Osteoblast (primary cell): ENCODE measurements around the gene GAPDH. TPM values are rescaled to one million over a fixed set of nuclear protein-coding genes. Genes with fewer than 3 reads are reported as not detected.
"Not testable (repeated sequence)": the region's sequence is repeated elsewhere in the genome, so short reads cannot be mapped to it uniquely, and the experiment has no call there.

Source experiments
- DNase-seq: peaks from one replicate; pipeline ENCODE4 v3.0.0; 2011; ENCODE audit warnings: low spot score, mixed read lengths; ENCODE audit not compliant: insufficient read length; ENCODE audit errors: missing footprints
- H2AFZ ChIP-seq: 2 replicates; pipeline ENCODE4 v1.6.0; 2011; ENCODE audit warnings: mild to moderate bottlenecking, low read length
- H3K27ac ChIP-seq: 2 replicates; pipeline ENCODE4 v1.5.1; 2011; ENCODE audit warnings: mild to moderate bottlenecking, low read depth, low read length, moderate library complexity
- H3K27me3 ChIP-seq: 2 replicates; pipeline ENCODE4 v1.6.0; 2012; ENCODE audit warnings: mild to moderate bottlenecking, control low read depth, inconsistent platforms, low read length, moderate library complexity; ENCODE audit not compliant: insufficient read depth
- H3K36me3 ChIP-seq: 2 replicates; pipeline ENCODE4 v1.5.1; 2011; ENCODE audit warnings: mild to moderate bottlenecking, low read length, control low read depth, moderate library complexity; ENCODE audit not compliant: insufficient read depth
- H3K4me1 ChIP-seq: 2 replicates; pipeline ENCODE4 v1.5.1; 2011; ENCODE audit warnings: mild to moderate bottlenecking, low read length, control low read depth, moderate library complexity; ENCODE audit not compliant: insufficient read depth
- H3K4me2 ChIP-seq: 2 replicates; pipeline ENCODE4 v1.6.0; 2011; ENCODE audit warnings: mild to moderate bottlenecking, low read length; ENCODE audit not compliant: insufficient read depth
- H3K4me3 ChIP-seq: fragments of 200-600 bp; sonication (generic); 3 replicates; pipeline ENCODE4 v1.5.1; 2012; ENCODE audit warnings: mild to moderate bottlenecking, low read length, inconsistent platforms; ENCODE audit not compliant: insufficient read depth
- H3K79me2 ChIP-seq: 2 replicates; pipeline ENCODE4 v1.6.0; 2012; ENCODE audit warnings: mild to moderate bottlenecking, low read length, control low read depth, inconsistent platforms; ENCODE audit not compliant: insufficient read depth
- H3K9me3 ChIP-seq: 2 replicates; pipeline ENCODE4 v1.5.1; 2011; ENCODE audit warnings: low read depth, low read length, control low read depth
- H4K20me1 ChIP-seq: 2 replicates; pipeline ENCODE4 v1.6.0; 2012; ENCODE audit warnings: mild to moderate bottlenecking, low read length, control low read depth; ENCODE audit not compliant: insufficient read depth
- total RNA-seq: library from RNA; depleted of rRNA; stranded (reverse); fragments of >200 nt; gene quantifications from 2 replicates; pipeline ENCODE4 v1.2.3, GENCODE V29; 2012
- TF ChIP-seq, protein P1 (sequence below): IDR thresholded peaks from 2 replicates; pipeline ENCODE4 v1.5.1; 2011; ENCODE audit warnings: mild to moderate bottlenecking, low read depth, low read length, moderate library complexity; ENCODE audit errors: extremely low read depth

GAPDH gene
- total RNA-seq, result 4,846 and 5,173 TPM in 2 replicates

DNA sequence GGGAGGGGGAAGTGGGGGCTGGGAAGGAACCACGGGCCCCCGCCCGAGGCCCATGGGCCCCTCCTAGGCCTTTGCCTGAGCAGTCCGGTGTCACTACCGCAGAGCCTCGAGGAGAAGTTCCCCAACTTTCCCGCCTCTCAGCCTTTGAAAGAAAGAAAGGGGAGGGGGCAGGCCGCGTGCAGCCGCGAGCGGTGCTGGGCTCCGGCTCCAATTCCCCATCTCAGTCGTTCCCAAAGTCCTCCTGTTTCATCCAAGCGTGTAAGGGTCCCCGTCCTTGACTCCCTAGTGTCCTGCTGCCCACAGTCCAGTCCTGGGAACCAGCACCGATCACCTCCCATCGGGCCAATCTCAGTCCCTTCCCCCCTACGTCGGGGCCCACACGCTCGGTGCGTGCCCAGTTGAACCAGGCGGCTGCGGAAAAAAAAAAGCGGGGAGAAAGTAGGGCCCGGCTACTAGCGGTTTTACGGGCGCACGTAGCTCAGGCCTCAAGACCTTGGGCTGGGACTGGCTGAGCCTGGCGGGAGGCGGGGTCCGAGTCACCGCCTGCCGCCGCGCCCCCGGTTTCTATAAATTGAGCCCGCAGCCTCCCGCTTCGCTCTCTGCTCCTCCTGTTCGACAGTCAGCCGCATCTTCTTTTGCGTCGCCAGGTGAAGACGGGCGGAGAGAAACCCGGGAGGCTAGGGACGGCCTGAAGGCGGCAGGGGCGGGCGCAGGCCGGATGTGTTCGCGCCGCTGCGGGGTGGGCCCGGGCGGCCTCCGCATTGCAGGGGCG, at the start of gene GAPDH:
TSS of gene GAPDH (plus strand) at position 595 of the 772 bp plus-strand sequence. CDS start 316 bp downstream, outside the sequence.
- peak within 1 kb of the TSS; percentile 95 for H3K27ac ChIP-seq
- peak within 1 kb of the TSS; percentile 61 for H2AFZ ChIP-seq
- peak within 1 kb of the TSS; percentile 95 for H3K4me3 ChIP-seq
- H3K9me3 ChIP-seq, result no peaks in the 10 kb centered on the region
- peaks cover 38% of the 10 kb centered on the region for H3K4me1 ChIP-seq
- TF ChIP-seq, protein P1, sequence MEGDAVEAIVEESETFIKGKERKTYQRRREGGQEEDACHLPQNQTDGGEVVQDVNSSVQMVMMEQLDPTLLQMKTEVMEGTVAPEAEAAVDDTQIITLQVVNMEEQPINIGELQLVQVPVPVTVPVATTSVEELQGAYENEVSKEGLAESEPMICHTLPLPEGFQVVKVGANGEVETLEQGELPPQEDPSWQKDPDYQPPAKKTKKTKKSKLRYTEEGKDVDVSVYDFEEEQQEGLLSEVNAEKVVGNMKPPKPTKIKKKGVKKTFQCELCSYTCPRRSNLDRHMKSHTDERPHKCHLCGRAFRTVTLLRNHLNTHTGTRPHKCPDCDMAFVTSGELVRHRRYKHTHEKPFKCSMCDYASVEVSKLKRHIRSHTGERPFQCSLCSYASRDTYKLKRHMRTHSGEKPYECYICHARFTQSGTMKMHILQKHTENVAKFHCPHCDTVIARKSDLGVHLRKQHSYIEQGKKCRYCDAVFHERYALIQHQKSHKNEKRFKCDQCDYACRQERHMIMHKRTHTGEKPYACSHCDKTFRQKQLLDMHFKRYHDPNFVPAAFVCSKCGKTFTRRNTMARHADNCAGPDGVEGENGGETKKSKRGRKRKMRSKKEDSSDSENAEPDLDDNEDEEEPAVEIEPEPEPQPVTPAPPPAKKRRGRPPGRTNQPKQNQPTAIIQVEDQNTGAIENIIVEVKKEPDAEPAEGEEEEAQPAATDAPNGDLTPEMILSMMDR, result no peak
- peak within 1 kb of the TSS; percentile 98 for H3K4me2 ChIP-seq
- H3K27me3 ChIP-seq, result no peaks in the 10 kb centered on the region
- H3K79me2 ChIP-seq, result peaks cover 31% of the 10 kb centered on the region
- H4K20me1 ChIP-seq, result peaks cover 46% of the 10 kb centered on the region
- peaks cover 69% of the 10 kb centered on the region for H3K36me3 ChIP-seq
- DNase-seq, result peak; percentile 97

DNA sequence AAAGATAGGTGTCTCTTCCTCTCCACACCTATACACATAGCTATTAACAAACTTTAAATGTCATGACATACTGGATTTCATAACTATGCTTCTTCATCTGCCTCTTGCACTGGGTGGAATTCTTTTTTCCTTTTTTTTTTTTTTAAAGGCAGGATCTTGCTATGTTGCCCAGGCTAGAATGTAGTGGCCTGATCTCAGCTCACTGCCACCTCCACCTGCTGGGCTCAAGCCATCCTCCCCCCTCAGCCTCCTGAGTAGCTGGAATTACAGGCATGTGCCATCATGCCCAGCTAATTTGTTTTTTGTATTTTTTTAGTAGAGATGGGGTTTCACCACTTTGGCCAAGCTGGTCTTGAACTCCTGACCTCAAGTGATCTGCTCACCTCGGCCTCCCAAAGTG, 46.1 kb upstream of the GAPDH start:
- no peak overlapping the region for H3K4me3 ChIP-seq
- no peak overlapping the region for H2AFZ ChIP-seq
- DNase-seq, result no peak
- H3K27ac ChIP-seq, result no peak overlapping the region
- H3K4me2 ChIP-seq, result no peak overlapping the region
- H3K9me3 ChIP-seq, result no peaks in the 10 kb centered on the region
- H3K79me2 ChIP-seq, result peaks cover 13% of the 10 kb centered on the region
- TF ChIP-seq, protein P1, result no peak
- H3K36me3 ChIP-seq, result peaks cover 10% of the 10 kb centered on the region
- H3K27me3 ChIP-seq, result no peaks in the 10 kb centered on the region
- peaks cover 8% of the 10 kb centered on the region for H3K4me1 ChIP-seq
- no peaks in the 10 kb centered on the region for H4K20me1 ChIP-seq

DNA sequence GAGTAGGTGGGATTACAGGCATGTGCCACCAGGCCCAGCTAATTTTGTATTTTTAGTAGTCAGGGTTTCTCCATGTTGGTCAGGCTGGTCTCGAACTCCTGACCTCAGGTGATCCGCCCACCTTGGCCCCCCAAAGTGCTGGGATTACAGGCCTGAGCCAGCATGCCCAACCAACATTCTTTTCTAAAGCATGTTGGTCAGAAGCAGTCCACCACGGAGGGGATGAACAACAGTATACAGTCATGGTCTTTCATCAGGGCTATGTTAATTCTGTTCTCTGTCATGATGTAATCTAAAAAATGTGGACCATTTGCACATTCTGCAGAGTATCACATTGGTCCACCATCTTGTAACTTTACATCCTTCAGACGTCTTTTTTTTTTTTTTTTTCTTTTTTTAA, 44.9 kb upstream of the GAPDH start:
- H3K9me3 ChIP-seq, result no peaks in the 10 kb centered on the region
- peaks cover 10% of the 10 kb centered on the region for H3K4me1 ChIP-seq
- H3K79me2 ChIP-seq, result peaks cover 16% of the 10 kb centered on the region
- TF ChIP-seq, protein P1, result no peak
- no peaks in the 10 kb centered on the region for H3K27me3 ChIP-seq
- H3K36me3 ChIP-seq, result peaks cover 10% of the 10 kb centered on the region
- DNase-seq, result no peak
- no peak overlapping the region for H3K4me3 ChIP-seq
- H3K4me2 ChIP-seq, result no peak overlapping the region
- H4K20me1 ChIP-seq, result no peaks in the 10 kb centered on the region
- no peak overlapping the region for H2AFZ ChIP-seq
- no peak overlapping the region for H3K27ac ChIP-seq

DNA sequence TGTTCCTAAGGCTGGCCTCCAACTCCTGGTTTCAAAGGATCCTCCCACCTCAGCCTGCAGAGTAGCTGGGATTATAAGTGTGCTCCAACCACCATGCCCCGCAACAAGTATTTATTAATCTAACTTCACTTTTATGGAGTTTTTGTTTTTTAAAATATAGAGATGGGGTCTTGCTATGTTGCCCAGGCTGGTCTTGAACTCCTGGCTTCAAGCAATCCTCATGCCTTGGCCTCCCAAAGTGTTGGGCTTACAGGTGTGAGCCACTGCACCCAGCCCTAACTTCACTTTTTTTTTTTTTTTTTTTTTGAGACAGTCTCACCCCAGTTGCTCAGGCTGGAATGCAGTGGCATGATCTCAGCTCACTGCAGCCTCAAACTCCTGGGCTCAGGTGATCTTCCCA, 43.6 kb upstream of the GAPDH start:
- H4K20me1 ChIP-seq, H3K4me3 ChIP-seq, H3K4me2 ChIP-seq, H2AFZ ChIP-seq, DNase-seq, H3K27me3 ChIP-seq, H3K9me3 ChIP-seq, H3K27ac ChIP-seq: not testable (repeated sequence)
- Histone ChIP-seq H3K36me3 (peaks cover 10% of the 10 kb centered on the region), H3K79me2 (peaks cover 28% of the 10 kb centered on the region), H3K4me1 (peaks cover 21% of the 10 kb centered on the region)
